Stimulated activated CD4-positive, alpha-beta T cell treated with anti-CD3 and anti-CD28 coated beads, Interleukin-1b, Interleukin-23, amount 100 ng/mL, for 4 hours (primary cell): ENCODE measurements around the gene CDCA7.
"Not testable (repeated sequence)": the region's sequence is repeated elsewhere in the genome, so short reads cannot be mapped to it uniquely, and the experiment has no call there.

Experiments used
- DNase-seq, 2 donors: peaks; one replicate each; pipeline ENCODE4 v3.0.0-alpha.2; 2020; ENCODE audit warnings: low read depth in 2 of 2

The CDCA7 gene

DNA sequence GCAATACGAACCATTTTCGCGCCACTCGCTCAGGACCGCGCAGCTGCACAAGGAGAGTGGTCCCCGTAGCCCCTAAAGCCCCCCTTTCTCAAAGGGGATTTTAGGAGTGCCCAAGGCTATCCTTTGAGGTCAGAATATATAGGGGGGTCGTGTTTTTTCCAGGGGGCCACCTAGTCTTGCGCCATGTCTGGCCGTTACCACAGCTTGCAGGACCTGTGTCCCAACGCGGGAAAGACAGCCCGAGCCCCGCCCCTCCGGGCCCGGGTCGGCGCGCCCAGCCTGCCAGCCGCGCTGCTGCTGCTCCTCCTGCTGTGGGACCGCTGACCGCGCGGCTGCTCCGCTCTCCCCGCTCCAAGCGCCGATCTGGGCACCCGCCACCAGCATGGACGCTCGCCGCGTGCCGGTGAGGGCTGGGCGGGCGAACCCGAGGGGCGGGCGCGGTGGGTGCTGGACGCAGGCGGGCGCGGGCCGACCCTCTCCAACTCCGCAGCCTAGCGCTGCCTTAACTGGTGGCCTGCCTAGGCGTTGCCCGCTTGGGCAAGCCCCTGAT lies at the start of gene CDCA7:
TSS of gene CDCA7 (plus strand) at position 291 of the 550 bp plus-strand sequence. CDS start at position 383, 92 bp downstream.
- DNase-seq = peak; percentile 7 to 61

DNA sequence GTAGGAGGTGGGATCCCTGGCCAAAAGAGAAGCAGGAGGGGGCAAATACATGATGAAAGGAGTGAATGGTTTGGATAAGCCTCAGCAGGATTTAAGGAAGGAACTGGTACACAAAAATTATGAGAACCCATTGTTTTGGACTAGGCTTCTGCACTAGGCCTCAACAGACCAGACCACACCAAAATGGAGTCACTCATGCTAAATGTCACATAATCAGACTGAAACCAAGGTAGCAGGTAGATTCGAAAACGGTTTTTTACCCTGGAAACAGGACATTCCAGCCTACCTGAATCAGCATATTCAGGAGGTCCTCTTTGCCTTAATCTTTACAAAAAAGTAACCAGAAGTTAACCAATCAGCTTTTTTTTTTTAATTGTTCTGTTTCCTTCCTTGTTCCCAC lies 49.4 kb upstream of the CDCA7 start:
- DNase-seq = no peak

DNA sequence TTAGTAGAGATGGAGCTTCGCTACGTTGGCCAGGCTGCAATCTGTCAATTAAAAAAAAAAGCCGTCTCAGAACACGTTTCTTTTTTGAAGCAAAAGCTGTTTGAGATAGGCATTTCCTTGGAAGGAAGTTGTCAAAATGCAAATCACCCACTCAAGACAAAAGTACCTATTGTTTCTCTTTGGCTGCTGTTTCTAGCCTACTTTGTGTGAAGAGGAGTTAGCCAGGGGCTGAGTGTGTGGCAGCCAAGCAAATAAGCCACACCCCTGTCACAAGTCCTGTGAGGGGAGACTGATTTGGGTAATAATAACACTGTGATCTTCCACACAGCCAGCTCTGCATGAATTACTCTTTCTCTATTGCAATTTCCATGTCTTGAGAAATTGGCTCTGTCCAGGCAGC lies 47.4 kb upstream of the CDCA7 start:
- DNase-seq = no peak

DNA sequence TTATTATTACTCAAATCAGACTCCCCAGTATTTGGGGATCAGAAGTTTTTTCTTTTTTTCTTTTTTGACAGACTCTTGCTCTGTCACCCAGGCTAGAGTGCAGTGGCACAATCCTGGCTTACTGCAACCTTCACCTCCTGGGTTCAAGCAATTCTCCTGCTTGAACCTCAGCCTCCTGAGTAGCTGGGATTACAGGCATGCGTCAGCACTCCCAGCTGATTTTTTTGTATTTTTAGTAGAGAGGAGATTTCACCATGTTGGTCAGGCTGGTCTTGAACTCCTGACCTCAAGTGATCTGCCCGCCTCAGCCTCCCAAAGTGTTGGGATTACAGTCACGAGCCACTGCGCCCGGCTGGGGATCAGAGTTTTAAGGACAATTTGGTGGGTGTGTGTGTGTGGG lies 45.3 kb upstream of the CDCA7 start:
- not testable (repeated sequence) for DNase-seq

DNA sequence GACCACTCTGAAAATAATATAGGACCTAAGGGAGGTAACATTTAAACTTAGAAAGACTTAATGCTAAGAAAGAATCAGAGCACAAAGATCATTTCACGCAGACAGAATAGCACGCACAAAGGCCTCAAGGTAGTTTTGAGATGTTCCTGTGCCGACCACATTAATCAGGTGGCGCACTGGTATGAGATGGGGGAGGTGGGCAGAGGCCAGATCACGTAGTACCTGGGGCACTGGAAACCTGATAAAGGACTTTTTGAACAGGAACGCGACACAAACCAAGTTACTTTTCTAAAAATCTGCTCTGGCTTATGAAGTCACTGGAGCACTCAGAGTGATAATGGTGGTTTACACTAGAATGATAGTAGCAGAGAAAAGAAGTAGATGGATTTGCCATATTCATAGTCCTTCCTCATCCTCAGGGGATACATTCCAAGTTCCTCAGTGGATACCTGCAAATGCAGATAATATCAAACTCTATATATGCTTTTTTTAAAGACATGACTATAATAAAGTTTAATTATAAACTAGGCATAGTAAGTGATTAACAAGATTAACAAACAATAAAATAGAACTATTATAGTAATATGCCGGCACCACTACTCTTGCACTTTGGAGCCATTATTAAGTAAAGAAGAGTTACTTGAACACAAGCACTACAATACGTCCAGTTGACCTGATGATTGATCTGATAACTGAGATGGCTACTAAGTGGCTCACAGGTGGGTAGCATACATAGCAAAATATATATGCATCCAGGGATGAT lies 42.6 kb upstream of the CDCA7 start:
- no peak for DNase-seq

DNA sequence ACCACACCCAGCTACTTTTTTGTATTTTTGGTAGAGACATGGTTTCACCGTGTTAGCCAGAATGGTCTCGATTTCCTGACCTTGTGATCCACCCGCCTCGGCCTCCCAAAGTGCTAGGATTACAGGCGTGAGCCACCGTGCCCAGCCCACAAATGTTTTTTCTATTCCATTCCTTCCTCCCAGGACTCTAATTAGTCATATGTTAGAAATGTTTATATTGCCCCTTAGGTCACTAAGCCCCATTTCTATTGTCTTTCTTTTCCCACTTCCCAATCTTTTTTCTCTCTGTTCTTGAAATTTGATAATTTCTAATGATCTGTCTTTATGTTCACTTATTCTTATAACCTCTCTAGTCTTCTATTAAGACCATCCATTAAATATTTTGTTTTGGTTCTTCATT lies 31.3 kb upstream of the CDCA7 start:
- no peak for DNase-seq

DNA sequence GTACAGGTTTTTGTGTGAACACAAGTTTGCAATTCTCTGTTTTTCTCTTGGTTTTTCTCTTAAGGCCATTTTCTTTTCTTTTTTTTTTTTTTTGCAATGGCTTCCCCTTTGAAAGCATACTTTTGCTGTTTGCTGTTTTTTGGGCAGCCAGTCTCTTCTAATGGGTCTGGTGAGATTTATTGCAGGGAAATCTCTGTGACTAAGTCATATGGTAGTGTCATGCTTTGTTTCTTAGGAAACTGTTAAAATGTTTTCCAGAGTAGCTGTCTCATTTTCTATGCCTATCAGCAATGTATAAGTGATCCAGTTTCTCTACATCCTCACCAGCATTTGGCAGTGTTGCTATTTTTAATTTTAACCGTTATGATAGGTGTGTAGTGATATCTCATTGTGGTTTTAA lies 27.9 kb upstream of the CDCA7 start:
- DNase-seq = no peak

DNA sequence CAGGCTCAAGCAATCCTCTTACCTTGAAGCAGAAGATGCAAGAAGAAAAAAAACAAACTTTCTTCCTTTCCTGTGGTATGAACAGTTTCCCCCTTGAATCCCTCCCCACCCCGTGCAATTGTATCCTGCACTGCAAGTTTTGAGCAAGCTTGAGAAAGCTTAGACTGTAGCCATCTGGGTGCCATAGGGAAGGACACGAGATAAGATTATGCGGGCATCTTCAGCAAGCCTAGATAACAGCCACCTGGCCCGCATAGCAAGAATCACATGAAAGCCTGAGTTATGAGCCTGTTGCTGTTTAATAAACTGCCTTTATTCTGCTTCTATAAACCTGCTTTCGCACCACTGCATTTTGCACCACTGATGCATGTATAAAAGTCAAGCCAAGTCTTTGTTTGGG lies 27.3 kb upstream of the CDCA7 start:
- no peak for DNase-seq

DNA sequence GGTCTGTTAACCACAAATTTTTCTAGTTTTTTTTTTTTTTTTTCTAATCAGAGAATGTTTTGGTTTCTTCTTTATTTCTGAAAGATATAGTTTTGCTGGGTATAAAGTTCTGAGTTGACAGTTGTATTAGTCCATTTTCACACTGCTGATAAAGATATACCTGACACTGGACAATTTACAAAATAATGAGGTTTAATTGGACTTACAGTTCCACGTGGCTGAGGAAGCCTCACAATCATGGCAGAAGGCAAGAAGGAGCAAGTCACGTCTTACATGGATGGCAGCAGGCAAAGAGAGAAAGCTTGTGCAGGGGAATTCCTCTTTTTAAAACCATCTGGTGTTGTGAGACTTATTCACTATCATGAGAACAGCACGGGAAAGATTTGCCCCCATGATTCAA lies 21.7 kb upstream of the CDCA7 start:
- DNase-seq = not testable (repeated sequence)

DNA sequence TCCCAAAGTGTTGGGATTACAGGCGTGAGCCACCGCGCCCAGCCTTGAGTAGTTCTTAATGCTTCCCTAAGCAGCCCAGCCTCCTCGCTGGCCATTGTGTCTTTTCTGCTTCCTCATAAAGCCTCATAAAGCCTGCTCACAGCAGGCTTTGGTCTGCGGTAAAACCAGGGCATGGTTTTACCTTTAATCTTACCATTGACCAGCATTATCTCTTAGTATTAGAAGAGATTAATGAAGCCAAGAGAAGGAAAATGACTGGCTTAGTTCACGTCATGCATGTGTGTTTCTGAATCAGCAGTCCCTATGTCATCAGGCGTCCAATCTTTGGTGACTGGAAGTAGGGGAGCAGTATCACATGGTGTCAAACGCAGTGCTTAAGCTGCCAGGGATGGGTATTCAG lies 14.9 kb upstream of the CDCA7 start:
- DNase-seq = no peak

DNA sequence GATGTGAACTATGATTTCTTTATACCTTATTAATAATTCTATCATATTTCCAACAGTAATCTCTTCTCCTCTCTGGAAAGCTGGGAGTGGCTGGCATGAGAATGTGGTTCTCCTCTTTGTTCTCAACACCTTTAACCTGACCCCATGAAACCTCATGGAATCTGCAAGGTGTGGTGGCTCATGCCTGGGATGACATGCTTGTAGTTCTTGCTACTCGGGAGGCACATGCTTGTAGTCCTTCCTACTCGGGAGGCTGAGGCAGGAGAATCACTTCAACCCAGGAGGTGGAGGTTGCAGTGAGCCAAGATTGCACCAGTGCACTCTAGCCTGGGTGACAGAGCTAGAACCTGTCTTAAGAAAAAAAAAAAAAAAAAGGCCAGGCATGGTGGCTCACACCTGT lies 10.8 kb upstream of the CDCA7 start:
- no peak for DNase-seq

DNA sequence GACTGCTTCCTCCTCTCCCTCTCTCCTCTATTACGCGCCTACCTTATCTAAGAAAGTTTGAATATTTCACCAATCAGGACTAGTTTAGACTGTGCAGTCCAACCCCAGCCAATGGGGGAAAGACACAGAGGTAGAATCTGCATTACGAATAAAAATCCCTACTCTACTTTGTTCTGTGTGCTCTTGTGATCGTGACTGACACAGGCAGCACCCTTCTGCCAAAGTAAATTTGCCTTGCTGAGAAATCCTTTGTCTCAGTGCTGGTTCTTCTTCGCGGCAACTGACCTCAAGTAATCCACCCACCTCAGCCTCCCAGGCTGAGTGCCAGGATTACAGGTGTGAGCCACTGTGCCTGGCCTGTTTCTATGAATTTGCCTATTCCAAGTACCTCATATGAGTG lies 8.6 kb upstream of the CDCA7 start:
- DNase-seq = no peak

DNA sequence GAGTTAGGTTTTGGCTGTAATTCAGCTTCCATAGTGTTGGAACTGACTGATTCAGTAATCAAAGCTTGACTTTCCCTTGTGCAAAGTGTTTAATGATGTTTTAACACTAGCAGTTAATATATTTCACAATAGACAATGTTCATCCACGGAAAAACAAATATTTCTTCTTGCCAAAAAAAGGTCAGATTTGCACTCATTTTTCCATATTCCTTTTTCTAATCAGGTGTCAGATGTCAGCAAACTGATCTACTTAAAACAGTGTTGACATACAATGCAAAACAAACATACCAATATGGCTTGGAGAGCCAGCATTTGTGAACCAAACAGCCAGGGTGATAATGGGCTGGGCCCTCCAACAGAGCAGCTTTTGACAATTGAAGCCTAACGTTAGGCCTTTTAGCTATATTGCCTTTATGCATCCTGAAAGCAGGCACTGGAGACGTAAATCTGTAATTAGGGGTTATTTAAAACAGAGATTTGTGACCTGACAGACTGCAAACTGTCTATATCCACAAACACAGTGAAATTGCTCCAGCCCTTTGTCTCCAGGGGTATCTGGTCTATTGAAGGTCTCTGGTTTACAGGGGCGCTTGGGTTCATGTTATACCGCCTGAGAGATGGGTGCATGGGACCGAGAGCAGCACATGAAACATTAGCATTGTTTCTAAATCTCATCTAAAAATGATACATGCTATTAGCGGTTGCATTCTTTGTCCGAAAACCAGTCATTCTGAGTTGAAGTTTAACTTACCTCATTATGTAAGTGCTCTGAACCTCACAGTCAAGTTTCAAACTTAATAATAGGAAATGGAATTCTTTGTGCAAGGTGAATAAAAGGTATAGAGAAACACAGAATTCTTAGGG lies 7.1 kb upstream of the CDCA7 start:
- DNase-seq = no peak

DNA sequence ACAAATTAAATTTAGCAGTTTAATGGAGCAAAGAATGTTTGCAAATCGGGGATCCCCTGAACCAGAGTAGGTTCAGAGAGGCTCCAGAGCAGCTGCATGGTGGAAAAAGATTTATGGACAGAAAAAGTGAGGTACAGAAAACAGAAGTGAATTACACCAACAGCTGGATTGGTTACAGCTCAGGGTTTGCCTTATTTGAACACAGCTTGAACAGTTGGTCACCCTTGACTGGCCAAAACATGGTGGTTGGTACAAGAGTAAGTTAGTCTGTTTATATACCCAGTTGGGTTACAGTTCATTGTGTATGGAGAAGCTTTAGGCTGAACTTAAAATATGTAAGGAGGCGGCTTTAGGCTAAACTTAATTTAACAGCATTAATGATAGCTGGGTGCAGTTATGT lies 5.4 kb upstream of the CDCA7 start:
- no peak for DNase-seq

DNA sequence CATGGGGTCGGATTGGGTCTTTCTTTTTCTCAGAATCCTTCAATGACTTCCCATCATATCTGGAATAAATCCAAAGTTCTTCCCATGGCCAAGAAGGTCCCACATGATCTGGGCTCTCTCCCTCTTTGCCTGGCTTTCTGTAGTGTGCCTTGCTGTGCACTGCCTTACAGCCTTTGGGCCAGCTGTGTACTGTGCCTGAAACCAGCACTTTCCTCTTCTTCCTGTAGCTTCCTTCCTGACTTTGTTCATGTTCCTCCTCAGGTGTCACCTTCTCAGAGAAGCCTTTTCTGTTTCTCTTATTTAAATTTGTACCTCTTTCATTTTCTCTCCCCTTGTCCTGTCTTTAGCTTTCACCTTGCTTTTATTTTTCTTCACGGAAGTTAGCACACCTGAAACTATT lies 4.3 kb upstream of the CDCA7 start:
- no peak for DNase-seq

DNA sequence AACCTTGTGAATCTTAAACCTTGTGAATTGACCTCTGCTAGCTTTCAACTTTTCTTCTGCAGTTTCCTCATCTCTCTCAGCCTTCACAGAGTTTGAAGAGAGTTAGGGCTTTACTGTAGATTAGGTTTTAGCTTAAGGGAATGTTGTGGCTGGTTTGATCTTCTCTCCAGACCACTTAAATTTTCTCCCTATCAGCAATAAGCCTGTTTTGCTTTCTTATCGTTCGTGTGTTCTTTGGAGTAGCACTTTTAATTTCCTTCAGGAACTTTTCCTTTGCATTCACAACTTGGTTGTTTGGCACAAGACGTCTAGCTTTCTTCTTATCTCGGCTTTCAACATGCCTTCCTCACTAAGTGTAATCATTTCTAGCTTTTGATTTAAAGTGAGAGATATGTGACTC lies 2.8 kb upstream of the CDCA7 start:
- no peak for DNase-seq

DNA sequence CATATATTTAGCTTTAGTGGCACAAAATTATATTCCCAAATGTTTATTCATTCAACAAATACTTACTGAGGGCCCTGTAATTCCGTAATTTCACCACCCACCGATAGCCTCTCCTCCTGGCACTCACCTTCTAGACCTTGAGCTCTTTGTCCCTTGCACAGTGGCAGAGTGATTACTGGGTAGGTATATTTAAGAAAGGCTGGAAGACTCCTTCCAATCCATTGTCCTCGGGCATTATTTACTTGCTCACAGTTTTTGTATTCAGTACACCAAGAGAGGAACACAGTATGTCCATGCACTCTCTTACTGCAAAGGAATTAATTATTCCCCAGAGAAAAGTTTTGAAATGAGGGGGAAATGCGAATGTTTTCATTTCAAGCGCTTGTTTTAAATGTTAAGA lies 1.1 kb upstream of the CDCA7 start:
- no peak for DNase-seq

DNA sequence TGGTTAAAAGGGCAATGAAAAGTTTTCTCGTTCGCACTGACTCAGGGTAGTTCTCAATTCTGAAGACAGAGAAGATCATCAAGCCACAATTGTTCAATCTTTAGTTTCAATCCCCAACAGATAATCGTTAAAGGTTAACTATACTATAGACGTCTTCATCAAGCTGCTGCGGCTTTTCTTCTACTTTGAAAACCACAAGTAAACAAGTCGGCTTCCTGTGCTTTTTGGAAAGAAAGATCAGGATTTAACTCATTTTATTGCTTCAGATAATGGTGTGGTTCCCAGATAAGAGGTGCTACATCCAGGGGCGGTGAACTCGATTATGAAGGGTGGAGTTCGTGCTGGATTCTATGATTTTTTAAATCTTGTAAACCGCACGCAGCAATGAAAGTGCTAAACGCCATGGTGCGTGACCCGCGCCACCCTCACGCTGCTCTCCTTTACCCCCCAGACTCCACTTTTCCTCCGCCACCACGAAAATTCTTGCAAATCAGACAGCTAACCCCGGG lies 545 bp upstream of the CDCA7 start:
- no peak for DNase-seq

DNA sequence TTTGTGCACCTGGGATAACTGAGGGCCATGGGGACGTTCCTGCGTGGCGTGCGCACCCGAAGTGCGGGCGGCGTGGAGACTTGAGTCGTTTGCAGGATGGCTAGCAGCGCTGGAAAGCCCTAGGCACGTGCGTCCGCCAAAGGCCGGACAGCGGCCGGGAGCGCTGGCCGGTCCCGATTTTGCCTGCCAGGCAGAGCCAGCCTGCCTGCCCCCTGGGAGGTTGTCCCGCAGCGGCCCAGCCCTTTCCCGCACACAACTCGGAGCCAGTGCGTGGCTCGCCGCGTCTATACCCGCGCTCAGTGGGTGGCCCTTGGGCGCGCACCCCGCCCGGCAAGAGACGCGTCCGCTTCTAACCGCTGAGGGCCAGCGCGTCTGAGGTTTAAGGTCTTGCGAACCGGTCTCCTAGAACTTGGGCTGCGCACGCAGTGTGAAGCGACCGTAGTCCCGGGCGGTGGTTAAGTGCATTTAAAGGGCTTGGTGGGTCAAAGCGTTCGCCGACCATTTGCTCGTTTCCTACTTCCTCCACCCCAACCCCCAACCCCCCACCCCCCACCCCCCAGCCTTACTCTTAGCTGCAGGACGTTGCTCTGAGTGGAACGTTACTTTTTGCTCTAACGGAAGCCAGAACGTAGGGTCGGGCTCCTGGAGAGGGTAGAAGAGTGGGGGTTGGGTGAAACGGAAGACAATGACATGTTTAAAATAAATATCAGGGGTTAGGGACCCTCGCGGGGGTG lies 627 bp downstream of the CDCA7 start:
- DNase-seq = peak in 1 of 2 donors; percentile 11

DNA sequence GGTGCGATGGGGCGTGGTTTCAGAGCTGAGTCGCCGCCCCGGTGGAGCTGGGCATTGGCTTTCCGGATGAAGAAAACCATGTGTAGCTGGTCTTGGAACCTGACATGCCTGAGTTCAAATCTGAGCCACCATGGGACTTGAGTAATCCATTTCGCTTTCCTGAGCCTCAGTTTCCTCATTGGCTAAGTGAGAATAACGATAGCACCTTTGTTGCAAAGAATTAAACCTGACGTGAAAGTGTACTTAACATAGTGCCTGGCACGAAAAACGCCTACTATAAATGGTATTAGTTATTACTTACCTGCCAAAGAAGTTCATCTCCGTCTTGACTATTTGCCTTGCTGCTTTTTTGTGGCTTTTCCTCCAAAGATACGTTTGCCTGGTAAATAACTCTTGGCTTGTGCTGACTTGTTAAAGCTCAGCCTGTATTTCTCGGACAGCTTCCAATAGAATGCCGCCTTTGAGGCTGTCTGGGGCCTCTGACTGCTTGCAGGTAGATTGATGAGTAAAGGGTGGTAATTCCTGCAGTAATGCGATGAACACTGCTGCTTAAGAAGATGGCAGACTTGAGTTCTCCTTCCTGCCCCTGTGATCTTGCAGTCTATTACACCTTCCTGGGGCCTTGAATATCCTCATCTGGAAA lies 1.3 kb downstream of the CDCA7 start:
- DNase-seq = no peak

DNA sequence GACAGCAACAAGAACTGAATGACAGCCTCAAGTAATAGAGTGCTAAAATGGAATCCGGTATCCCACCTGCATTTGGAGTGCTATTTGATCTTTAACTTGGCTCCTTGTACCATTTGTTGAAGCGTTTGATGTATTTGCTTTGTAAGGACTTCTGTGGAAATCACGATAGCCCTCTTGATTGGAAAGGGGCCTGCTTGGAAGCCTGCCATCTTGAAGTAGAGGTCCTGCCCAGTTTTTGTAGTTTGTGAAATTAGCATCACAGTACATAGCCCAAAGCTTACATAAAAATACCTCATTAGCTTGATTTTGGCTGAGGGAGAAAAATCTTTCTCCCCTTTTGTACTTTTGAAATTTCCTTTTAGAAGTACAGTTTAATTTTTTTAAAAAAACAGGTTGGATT lies 2.7 kb downstream of the CDCA7 start:
- no peak for DNase-seq
